GM21576 (cell line): ENCODE results near the gene GSAP.
A peak's percentile ranks its signal among the peaks of the same experiment; 100 is the strongest.

ENCODE experiments used
- ATAC-seq: cut with Tn5 transposase; IDR thresholded peaks from one replicate; pipeline ENCODE4 v1.9.1; 2021; ENCODE audit warnings: mild to moderate bottlenecking, moderate library complexity; ENCODE audit not compliant: unreplicated experiment

The GSAP gene

GRCh38 chr7:77438131-77438530 lies 22.0 kb upstream of the GSAP start:
- ATAC-seq: no peak

GRCh38 chr7:77434570-77435275 lies 18.6 kb upstream of the GSAP start:
- ATAC-seq: no peak

DNA sequence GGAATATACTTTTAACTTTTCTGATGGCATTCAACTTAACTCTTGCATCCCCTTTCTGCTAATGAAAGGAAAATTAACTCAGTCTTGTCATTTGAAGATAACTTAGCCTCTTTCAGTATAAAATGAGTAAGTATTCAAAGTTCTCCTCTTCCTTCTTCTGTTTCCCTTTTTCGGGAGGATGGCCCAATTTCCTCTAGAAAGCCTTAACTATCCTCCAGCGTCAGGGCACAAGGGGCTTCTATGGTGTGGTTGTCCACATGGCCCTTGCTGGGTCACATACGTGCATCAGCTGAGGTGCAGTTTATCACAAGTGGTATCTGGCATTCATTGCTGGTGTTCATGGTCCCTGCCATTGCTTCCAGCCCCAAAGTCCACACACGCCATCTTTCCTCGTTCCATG lies 17.8 kb upstream of the GSAP start:
- ATAC-seq: no peak

DNA sequence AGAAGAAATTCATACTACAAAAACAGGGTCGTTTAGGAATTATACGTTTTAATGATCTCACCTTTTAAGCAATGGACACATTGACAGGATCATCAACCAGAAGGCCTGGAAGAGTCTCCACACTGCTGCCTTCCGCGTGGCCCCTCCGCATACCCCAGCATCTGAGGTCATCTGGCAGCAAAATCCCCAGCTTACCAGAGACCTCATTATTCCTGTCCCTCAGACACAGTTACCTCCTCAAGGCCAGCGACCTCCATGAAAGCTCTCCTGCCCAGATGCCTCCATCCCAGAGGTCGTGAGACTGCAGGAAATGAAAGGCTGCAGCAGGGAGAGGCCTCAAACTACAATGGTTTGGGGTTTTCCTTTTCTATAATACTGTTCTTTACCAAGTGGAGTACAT lies 14.8 kb upstream of the GSAP start:
- no peak for ATAC-seq

- no peak for ATAC-seq
Observed at GRCh38 chr7:77428777-77429231, 12.7 kb upstream of the GSAP start.

- ATAC-seq: no peak
Observed at GRCh38 chr7:77427996-77428603, 12.0 kb upstream of the GSAP start.

DNA sequence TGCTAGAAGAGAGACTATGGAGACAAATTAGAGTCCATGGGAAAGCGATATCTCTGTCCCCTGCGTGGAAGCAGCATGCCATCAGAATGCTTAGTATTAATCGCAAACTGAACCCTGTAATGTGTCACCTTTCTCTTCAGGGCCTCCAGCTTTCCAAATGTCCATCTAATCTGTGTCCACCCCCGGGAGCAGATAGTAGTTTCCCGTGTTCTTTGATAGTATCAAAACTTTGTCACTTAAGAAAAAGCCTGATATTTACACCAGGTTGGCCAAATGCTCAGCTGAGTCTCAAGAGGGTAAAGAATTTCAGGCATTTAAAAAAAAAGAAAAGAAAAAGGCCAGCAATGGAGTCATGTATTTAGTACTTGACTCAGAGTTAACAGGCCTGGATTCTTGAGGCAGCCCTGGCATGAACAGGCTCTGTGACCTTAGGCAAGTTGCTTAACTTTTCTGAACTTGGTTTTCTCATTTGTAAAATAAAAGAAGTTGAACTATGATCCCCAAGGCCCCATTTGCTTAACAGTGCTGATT lies 10.4 kb upstream of the GSAP start:
- ATAC-seq: no peak

- peak; percentile 74 for ATAC-seq
Observed at GRCh38 chr7:77426052-77426404, 9.9 kb upstream of the GSAP start.

DNA sequence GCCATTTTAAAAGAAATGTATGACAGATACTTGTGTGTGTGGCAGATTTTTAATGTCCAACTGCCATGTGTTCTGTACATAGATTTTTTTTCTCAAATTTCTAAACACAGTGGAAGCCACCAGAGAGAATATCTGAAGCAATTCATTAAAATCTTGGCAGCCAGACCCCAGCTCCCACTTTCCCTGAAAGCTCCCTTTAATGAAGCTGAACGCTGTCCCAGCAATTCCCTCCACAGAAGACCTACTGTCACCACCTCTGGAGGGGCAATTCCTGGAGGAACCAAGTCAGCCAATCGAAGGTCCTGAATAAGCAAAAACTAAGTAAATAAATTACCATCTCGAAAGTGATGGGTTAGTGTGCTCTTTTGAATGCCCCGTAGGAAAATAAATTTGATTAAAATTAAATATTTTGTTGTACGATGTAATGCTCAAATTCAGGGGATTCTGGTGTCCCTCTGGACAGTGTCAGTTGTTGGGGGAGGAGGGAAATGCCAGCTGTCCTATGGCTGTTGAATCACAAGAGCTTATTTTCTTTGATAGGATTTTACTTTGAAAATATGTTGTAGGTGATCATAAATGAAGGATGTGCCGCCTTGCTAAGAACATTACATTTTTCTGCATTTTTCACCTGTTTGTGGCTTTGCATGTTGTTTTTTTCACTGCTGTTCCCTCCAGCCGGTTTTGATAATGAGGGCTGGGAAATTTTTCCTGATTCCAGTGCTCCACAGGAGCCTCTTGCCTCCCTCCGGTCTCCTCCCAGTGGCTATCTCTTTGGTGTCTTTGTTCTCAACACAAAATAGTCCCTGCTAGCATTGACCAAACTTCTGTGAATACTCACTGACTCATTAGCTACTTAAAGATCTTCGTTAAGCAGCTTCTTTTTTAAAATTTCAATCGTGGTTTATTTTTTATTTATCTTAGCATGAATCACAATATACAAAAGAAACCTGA lies 9.2 kb upstream of the GSAP start:
- ATAC-seq: no peak

- no peak for ATAC-seq
Observed at GRCh38 chr7:77422500-77422899, 6.4 kb upstream of the GSAP start.

GRCh38 chr7:77420986-77421672 lies 5.0 kb upstream of the GSAP start:
- ATAC-seq: no peak

GRCh38 chr7:77420438-77420837 lies 4.3 kb upstream of the GSAP start:
- ATAC-seq: no peak

- no peak for ATAC-seq
Observed at GRCh38 chr7:77419102-77419501, 3.0 kb upstream of the GSAP start.

- ATAC-seq: no peak
Observed at GRCh38 chr7:77417801-77418200, 1.7 kb upstream of the GSAP start.

GRCh38 chr7:77416621-77417371 lies 647 bp upstream of the GSAP start:
- peak; percentile 13 for ATAC-seq

- peak; percentile 41 for ATAC-seq
Observed at GRCh38 chr7:77415476-77415822, 700 bp downstream of the GSAP start.

GRCh38 chr7:77413861-77414424 lies 2.2 kb downstream of the GSAP start:
- no peak for ATAC-seq

- no peak for ATAC-seq
Observed at GRCh38 chr7:77413128-77413527, 3.0 kb downstream of the GSAP start.

DNA sequence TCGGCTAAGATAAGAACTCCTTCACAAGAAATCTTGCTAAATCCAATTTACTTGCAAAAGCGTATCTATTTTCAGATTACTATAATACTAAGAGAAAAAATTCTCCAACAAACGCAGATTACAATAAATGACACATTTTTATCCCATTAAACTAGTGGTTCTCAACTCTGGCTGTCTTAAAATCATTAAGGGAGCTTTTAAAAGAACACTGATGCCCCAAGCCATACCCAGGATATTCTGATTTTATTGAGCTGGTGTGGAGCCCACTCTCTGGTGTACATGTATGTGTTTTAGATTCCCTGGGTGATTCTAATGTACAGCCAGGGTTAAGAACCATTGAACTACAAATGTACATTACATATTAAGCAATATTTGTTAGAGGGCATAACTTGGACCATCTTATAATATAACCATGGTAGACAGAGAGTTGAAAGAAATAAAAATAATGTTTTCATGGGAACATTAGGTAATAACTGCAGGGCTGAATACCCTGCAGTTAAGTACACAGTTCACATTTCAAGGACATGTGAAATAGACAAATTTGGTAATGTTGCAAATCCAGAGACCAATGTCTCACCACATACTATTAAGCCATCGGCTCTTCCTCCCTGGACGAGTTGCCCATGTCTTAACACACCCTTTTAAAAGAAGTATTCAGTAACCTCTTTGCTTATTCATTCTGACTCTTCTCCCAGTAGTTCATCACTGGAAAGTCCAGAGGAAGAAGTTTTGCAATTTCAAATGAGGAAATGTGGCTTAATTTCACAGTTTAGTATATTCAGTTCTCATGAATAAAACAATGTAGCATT lies 6.2 kb downstream of the GSAP start:
- no peak for ATAC-seq
